H1 (cell line): ENCODE measurements around the gene MTFR1L.

Source experiments
- CHD2 ChIP-seq: IDR thresholded peaks from 2 replicates; pipeline ENCODE4 v1.6.1; 2012; ENCODE audit warnings: low read length, improper control_type of control experiment
- CTCF ChIP-seq, 3 experiments: IDR thresholded peaks; 1 replicate in 2 of 3; 2 replicates in 1 of 3; pipeline versions ENCODE4 v1.5.1 to v1.6.1; 2011; ENCODE audit warnings: low read length in 3 of 3, mild to moderate bottlenecking in 3 of 3, inconsistent platforms in 2 of 3, low read depth in 1 of 3, moderate library complexity in 1 of 3; ENCODE audit not compliant: insufficient read depth in 1 of 3; ENCODE audit errors: control extremely low read depth in 1 of 3
- FOSL1 ChIP-seq: IDR thresholded peaks from 2 replicates; pipeline ENCODE4 v1.6.1; 2011; ENCODE audit warnings: mild to moderate bottlenecking, low read depth, low read length, moderate library complexity; ENCODE audit not compliant: insufficient read depth
- USF2 ChIP-seq: IDR thresholded peaks from 2 replicates; pipeline ENCODE4 v1.6.1; 2011; ENCODE audit warnings: low read length, improper control_type of control experiment

- peak; percentile 41 to 58 (median 44); a peak in 3 of 4 replicates for TF ChIP-seq CTCF (IDR thresholded peaks at IDR 0.05; ENCODE audit: control extremely low read depth in 1 of 3, insufficient read depth in 1 of 3, low read depth in 1 of 3, low read length in 3 of 3)
- TF ChIP-seq FOSL1, result no peak
- TF ChIP-seq USF2, result no peak
- TF ChIP-seq CHD2, result no peak
These were observed 1.8 kb upstream of the MTFR1L start for GRCh38 chr1:25817840-25818501.
